Activated CD8-positive, alpha-beta memory T cell treated with anti-CD3 and anti-CD28 coated beads, Interleukin-2, amount 50 U/mL, for 1 hour (primary cell): ENCODE data around the gene PTPRO.
"Not testable (repeated sequence)": the region's sequence is repeated elsewhere in the genome, so short reads cannot be mapped to it uniquely, and the experiment has no call there.

ENCODE experiments used
- DNase-seq: peaks from one replicate; pipeline ENCODE4 v3.0.0-alpha.2; 2020; ENCODE audit errors: extremely low read depth

PTPRO gene

GRCh38 chr12:15602051-15602672 lies 279.9 kb downstream of the PTPRO start:
- DNase-seq = no peak

DNA sequence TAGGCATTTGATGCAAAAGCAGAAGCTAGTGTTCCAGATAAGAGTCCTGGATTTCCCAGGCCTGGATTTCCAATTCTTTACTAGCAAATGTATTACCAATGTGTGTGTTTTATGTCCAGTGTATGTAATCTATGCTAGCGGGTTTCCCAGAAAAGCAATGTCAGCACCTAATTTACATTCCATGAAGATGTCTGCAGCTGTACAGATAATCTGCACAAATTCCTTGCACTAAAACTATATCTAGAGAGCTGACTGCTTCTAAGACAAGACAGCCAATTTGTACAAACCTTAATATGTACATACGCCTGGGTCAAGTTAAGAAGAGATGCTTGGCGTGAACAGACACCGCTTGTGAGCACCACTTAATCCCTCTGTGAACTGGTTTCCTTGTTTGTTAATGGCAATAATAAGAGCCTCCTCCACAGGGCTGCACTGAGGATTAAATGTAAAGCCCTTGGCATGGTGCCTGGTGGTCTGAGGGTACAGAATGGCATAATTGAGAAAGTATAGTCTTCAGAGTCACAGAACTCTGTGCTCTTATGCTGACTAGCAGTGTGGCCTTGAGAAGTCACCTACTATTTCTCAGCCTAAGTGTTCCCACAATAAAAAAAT lies 281.3 kb downstream of the PTPRO start:
- DNase-seq = no peak

GRCh38 chr12:15605881-15606590 lies 283.7 kb downstream of the PTPRO start:
- no peak for DNase-seq

DNA sequence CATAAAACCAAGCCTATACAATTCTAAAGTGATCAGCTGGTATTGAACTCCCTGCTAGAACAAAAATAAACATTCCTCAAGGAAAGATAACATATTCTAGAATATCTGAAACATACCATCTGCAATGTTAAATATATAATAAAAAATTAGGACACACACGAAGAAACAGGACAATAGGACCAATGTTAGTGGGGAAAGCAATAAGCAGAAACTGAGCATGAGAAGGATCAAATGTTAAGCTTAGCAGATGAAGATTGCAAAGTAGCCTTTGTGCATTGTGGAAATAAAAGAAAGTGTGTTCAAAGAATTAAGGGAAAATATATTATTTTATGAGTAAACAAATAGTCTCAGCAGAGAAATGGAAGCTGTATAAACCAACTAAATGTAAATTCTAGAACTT lies 286.1 kb downstream of the PTPRO start:
- DNase-seq = no peak

GRCh38 chr12:15608941-15609340 lies 286.6 kb downstream of the PTPRO start:
- DNase-seq = no peak

- DNase-seq = no peak
These were observed 291.7 kb downstream of the PTPRO start for GRCh38 chr12:15613981-15614380.

DNA sequence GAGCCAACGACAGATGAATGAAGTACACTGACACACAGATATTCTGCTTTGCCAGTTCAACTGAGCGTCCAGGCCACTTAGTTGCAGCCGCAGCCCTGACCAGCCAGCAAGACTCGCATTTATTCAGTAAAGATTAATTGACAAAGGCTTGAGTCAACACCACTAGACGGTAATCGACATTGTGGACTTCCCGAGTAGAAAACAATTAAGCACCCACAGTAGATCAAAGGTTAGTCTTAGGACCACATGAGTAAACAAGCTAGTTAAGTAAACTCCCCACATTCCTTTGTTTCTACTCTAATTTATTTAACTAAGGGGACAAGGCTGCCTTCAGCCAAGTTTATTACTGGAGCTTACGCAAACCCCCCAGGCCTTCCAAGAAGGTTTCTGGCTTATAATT lies 294.2 kb downstream of the PTPRO start:
- DNase-seq = not testable (repeated sequence)

DNA sequence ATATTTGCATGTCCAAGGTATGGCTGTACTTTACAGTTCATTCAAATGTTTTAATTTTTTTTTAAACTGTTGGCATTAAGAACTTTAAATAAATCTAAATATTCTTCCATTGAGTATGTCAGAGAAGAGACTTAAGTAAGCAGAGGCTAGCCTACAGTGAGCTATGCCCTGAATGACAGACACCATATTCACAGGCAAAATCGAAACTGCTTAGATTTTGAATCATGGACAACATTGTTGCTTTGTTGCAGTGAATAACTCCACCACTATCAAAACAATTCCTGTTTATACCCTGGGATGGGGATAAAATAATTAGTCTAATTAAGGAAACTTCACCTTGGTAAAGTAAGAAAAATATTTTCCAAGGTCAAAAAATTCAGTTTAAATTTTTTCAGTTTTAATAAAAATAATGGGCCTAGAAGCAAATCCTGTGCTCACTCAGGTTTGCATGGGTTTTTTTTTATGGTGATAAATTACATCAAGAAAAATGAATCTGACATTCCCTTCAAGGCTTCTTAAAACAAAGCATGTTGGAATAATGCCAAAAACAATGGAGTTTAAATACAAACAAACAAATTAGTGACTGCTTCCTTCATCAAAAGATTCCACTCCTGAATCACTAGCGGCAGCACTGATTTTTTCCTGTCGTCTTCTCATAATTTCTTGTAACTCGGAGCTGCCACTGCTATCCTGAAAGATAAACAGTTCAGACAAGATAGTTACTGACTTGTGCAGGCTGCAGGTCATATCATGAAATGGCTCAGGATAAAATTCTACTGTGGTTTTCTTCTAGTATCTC lies 298.6 kb downstream of the PTPRO start:
- DNase-seq = no peak

DNA sequence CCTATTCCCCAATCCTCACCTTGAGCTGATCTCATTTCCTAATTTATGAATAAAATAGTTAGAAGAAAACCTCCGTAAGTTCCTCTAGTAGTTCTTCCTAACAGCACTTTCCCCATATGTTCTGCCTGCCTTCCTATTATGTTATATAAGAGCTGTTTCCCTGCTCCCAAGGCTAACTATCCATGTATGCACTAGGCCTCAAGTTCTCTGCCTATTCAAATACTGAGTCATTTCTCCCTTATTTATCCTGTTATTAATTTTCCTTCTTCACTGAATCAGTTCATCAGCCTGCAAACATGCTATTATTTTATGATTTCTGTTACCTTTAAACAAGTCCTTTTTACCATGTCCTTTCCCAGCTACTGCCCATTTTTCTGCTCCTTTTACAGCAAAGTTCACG lies 302.8 kb downstream of the PTPRO start:
- DNase-seq = no peak

GRCh38 chr12:15627995-15628945 lies 306.0 kb downstream of the PTPRO start:
- no peak for DNase-seq

- no peak for DNase-seq
These were observed 306.8 kb downstream of the PTPRO start for GRCh38 chr12:15629108-15629507.

DNA sequence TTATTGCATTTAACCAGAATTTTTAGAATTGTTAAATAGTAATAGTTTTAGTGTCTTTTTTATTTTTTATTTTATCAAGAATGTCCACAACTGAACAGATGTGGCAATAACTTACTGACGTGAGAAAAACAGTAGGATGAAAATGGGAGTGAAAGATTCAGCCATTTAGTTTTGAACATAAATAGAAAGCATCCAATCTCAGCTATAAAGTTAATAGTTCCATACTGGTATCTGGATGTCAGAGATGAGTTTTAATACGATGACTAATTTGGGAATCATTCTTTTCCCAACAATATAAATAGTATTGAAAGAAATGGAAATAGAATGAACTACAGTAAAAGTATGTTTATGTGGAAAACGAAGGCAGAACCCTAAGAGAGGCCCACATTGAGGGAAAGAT lies 307.5 kb downstream of the PTPRO start:
- DNase-seq = no peak

GRCh38 chr12:15631007-15631715 lies 308.9 kb downstream of the PTPRO start:
- DNase-seq = no peak

- no peak for DNase-seq
These were observed 310.4 kb downstream of the PTPRO start for GRCh38 chr12:15632708-15633107.

GRCh38 chr12:15633201-15633600 lies 310.9 kb downstream of the PTPRO start:
- no peak for DNase-seq

GRCh38 chr12:15634010-15634683 lies 311.8 kb downstream of the PTPRO start:
- no peak for DNase-seq

DNA sequence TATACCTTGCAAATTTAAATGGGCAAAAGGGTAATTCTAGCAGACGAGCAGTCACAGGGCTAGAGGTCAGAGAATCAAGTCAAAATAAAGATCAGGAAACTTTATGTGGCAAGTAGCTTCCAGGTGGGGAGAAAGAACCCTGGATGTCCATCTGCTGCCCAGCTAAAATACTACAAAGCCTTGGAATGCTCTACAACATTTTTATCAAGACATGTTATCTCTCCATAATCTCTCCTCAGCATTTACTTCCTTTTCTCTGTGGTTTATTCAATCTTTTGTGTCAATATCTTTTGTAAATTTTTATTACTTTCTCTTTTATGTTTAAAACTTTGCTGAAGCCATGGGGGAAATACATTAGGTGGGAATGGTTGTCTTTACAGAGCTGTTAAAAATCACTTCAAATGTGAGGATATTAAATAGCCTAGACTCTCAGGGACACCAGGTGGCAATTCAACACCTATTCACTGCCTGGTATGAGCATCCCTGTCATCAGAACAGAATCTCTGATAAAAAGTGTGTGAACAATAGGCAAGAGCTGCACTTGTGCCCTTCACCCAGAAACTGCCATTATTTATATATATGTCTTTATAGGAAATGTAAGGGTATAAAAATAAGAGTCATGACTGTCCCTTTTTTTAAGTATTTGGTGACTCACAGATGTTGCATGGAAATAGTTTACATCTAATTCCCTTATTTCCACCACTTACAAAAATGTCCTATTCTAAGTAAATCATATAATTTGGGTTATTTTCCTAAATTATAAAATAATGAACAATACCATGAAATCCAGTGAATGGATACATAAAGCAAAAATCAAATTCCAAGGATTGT lies 314.0 kb downstream of the PTPRO start:
- no peak for DNase-seq

- no peak for DNase-seq
These were observed 315.9 kb downstream of the PTPRO start for GRCh38 chr12:15638231-15638630.

GRCh38 chr12:15644700-15645099 lies 322.4 kb downstream of the PTPRO start:
- DNase-seq = no peak
